Epithelial cell of proximal tubule (primary cell): ENCODE data around the gene CYP3A4. TPM values are rescaled to one million over a fixed set of nuclear protein-coding genes. Genes with fewer than 3 reads are reported as not detected.
A peak's percentile ranks its signal among the peaks of the same experiment; 100 is the strongest.
"Not testable (repeated sequence)": the region's sequence is repeated elsewhere in the genome, so short reads cannot be mapped to it uniquely, and the experiment has no call there.

ENCODE experiments used
- DNase-seq: peaks from one replicate; pipeline ENCODE4 v3.0.0-alpha.2; 2011; ENCODE audit warnings: low read depth
- H3K4me3 ChIP-seq: 2 replicates; pipeline ENCODE4 v1.5.1; 2011; ENCODE audit warnings: low read depth, mild to moderate bottlenecking, low read length
- CTCF ChIP-seq: conservative IDR thresholded peaks from 2 replicates; pipeline ENCODE4 v1.5.1; 2012; ENCODE audit warnings: low read depth, mild to moderate bottlenecking, low read length
- total RNA-seq: library from RNA; depleted of rRNA; stranded (reverse); fragments of >200 nt; gene quantifications from 2 replicates; pipeline ENCODE4 v1.2.3, GENCODE V29; 2015

CYP3A4 gene
- total RNA-seq, 1 donor from 2014 or later: not detected

GRCh38 chr7:99806839-99807478 lies 23.0 kb upstream of the CYP3A4 start:
- no peak overlapping the region for H3K4me3 ChIP-seq
- no peak for DNase-seq
- no peak for TF ChIP-seq CTCF

- DNase-seq: no peak
- TF ChIP-seq CTCF: no peak
- no peak overlapping the region for H3K4me3 ChIP-seq
Observed at GRCh38 chr7:99805641-99806040, 21.7 kb upstream of the CYP3A4 start.

- not testable (repeated sequence) for H3K4me3 ChIP-seq, DNase-seq
Observed at GRCh38 chr7:99803118-99803517, 19.1 kb upstream of the CYP3A4 start.

- not testable (repeated sequence) for H3K4me3 ChIP-seq, DNase-seq
Observed at GRCh38 chr7:99801407-99801806, 17.4 kb upstream of the CYP3A4 start.

- no peak for DNase-seq
- TF ChIP-seq CTCF: no peak
- no peak overlapping the region for H3K4me3 ChIP-seq
Observed at GRCh38 chr7:99798972-99799371, 15.0 kb upstream of the CYP3A4 start.

- not testable (repeated sequence) for H3K4me3 ChIP-seq, DNase-seq
Observed at GRCh38 chr7:99795864-99796263, 11.9 kb upstream of the CYP3A4 start.

- peak; percentile 71 for DNase-seq
- TF ChIP-seq CTCF: no peak
- H3K4me3 ChIP-seq: no peak overlapping the region
Observed at GRCh38 chr7:99794585-99795502, 10.9 kb upstream of the CYP3A4 start.

- no peak overlapping the region for H3K4me3 ChIP-seq
- no peak for DNase-seq
- no peak for TF ChIP-seq CTCF
Observed at GRCh38 chr7:99793443-99793842, 9.5 kb upstream of the CYP3A4 start.
